ENCODE results near the gene CCDC91.
A peak's percentile ranks its signal among the peaks of the same experiment; 100 is the strongest.

The CCDC91 gene, protein sequence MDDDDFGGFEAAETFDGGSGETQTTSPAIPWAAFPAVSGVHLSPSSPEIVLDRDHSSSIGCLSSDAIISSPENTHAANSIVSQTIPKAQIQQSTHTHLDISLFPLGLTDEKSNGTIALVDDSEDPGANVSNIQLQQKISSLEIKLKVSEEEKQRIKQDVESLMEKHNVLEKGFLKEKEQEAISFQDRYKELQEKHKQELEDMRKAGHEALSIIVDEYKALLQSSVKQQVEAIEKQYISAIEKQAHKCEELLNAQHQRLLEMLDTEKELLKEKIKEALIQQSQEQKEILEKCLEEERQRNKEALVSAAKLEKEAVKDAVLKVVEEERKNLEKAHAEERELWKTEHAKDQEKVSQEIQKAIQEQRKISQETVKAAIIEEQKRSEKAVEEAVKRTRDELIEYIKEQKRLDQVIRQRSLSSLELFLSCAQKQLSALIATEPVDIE
- 73.0 to 95.5 reads per million in 2 donors for total RNA-seq

DNA sequence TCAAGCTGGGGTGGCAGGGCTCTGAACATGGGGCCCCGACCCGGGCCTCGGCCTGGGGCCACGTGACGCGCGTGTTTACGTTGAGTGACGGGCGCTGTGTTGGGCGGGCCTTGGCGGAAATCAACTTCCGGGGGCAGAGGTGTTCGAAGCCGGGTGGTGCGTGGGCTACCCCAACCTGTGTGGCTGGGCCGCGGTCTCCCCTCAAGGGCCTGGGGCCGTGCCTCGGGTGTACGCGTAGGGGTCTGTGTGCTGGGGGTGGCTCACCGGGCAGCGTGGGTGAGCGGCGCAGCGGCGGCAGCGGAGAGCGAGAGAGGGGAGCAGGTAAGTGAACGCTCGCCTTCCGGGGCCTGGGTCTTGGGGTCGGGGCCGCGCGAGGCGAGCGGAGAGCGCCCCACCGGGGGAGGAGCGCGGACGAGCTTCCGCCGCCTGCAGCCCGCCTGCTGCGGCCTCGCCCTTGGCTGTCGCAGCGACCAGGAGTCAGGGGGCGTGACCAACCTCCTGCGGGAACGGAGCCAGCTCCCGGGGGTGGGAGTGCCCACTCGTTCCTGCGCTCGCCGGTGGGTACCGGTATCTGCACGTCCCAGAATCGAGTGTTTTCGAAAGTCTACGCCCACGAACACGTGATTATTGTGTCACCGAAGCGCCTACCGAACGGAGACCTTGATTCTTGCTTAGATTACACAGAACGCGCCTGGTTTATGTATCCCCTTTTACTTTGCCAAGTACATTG lies at the start of gene CCDC91:
TSS of gene CCDC91 (plus strand) at position 136 of the 730 bp plus-strand sequence. CDS start 66,760 bp downstream, outside the sequence.
- peak; percentile 81 to 94 (median 91) for DNase-seq

DNA sequence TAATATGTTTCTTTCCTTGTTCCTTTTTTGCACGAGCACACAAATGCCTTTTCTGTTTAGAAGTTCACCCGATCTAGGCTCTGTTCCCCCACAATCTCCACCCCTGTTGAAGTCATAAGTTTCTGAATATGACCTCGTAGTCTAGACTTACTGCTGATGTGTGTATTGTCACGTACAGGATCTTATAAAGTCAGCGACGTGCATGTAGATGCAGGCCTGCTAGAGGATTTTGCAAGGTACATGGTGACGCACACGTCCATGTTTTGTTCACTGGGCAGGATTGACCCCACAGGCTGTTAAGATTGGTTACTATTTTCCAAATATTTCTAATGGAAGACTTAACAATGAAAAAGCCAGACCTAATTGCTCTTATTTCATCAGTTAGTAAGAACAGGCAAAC lies 46.2 kb upstream of the CCDC91 start:
- no peak for DNase-seq

DNA sequence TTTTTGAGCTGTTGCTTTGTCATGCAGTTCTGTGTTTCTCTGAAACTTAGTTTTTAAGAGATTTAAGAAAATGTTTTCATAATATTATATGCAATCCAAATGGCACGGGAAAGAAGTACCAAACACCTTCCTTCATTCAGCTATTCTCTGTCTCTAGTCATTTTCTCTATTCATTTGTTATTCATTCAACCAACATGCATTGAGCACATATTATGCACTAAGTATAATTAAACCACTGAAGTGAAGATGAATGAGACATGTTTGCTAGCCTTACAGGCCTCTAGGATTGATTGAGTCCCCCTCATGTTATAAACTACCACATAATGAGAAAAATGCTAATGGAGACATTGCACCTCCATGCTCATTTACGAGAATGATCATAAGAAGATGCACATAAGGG lies 45.7 kb upstream of the CCDC91 start:
- DNase-seq, result no peak

DNA sequence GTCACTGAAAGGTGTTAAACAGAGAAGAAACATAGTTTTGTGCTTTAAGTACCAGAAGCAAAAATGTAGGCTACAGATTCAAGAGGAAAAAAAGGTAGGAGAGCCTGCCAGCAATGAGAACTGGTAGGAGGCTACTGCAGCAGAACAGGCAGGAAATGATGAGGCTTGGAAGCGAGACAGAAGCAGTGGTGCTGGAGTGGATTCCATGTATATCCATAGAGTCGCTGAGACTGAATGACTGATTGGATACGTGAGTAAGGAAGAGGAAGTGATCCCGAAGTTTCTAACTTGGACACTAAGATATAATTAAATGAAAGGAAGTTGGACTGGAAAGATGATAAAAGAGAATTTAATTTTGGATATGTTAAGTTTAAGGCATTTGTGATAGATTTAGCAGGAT lies 45.0 kb upstream of the CCDC91 start:
- no peak for DNase-seq

DNA sequence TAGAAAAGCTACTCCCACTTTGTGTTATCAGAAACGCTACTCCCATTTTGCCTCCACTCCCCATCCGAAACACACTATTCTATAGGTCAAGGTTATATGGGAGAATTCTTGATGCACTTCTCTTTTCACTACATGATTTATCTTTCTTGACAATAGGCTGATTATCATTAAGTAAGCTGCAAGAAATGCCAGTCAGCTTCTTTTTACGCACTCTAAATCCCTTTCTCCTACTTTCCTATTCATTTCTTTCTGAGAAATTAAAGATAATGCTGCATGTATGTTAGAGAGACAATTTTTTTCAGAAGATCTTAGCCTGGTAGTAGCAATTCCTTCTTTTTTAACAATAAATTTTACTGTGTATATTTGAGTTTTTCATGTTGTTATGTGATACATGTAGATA lies 41.0 kb upstream of the CCDC91 start:
- no peak for DNase-seq

DNA sequence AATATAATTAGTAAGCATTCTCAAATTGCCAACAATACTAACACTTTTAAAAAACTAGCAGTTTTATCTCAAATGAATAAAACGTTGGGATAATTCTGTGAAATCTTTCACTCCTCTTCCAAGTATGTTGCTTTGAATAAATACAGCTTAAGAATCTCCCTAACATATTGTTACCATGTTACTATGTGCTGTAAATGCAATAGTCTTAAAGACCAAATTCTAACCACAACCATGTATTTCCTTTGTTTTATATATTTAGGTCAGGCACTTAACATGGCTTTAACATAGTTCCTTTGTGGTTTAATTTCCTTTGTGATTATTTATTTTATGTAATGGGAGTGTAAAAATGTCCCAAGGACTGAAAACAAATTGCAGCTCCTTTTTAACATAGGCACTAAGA lies 33.9 kb upstream of the CCDC91 start:
- no peak for DNase-seq

DNA sequence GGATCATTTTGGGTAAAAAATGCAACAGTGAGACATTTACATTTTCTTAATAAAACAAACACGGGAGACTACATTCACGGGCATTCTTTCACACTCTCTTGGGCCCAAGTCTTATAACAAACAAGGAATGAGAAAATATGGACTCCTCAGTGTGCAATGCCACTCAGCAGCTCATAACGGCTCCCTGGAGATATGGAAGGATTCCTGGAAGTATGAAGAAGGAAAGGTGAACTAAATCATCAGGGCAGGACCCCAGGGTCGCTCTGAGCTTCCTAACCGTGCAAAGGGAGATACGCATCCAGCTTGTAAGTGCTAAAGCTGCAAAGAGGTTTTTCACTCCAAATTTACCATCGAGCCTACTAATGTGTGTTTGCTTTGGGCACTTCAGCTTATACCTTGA lies 33.5 kb upstream of the CCDC91 start:
- DNase-seq, result no peak

DNA sequence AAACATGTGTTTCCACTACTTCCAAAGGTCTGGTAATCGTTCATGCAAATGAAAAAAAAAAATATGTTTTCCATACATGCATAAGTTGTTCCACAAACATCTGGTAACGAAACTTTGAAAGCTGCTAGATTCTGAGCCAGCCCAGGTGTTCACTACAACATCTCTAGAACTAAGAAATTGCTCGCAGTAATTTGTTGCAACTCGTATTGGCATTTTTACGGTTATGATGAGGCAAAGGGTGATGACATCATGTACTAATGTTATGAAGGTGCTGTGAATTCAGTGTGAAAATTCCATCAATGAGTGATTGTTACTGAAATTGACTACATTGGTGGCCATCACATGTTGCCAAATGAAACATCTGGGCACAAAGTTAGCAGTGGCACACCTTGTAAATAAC lies 31.9 kb upstream of the CCDC91 start:
- DNase-seq, result no peak

DNA sequence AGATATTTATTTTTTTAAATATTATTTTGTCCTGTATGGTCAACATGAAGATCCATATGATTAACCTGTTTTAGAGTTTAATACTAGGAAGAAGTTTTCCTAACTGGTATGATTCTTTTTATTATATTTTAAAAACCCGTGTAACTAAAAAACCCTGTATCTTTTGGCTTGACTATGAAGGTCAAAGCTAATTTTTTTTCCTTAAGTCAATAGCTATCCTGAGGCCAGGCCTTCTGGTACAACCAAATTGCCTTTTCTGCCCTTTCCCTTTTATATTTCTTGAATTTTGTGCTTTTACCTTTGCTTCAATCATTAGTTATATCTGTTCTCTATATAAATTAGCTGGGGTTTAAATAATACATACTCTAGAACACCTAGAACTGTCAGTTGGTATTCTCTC lies 30.6 kb upstream of the CCDC91 start:
- DNase-seq, result no peak

DNA sequence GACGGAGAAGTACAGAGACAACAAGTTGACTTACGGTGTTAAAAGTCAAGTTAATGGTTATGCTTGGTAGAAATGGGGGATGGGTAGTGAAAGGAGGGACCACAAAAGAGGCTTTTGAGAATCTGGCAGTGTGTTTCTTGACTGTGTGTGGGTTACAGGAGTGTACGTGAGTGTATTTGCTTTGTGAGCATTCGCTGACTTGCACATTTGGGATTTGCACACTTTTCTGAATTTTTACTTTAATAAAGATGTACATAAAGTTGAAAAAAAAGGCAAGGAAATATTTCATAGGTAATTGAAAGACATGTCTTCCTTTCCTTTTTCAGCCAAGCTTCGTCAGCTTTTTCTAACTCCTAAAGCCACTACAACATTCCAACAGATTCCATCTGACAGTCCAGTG lies 28.6 kb upstream of the CCDC91 start:
- DNase-seq, result no peak

DNA sequence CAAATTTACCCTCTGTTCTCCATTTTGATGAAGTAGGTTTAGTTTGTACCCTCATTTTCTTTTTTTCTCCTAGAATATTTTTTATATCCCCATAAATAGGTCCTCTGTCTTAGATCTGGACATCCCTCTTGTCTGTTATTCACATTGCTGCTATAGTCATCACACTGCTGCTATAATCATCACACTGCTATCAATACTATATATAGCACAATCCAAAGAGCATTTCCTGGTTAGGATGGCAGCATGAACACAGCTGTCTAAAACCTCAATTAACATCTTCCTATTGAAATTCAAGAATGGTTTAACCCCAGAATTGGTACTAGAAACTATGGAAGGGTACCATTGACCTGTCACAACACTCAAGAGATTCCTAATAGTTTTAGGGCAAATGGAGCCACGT lies 27.6 kb upstream of the CCDC91 start:
- DNase-seq, result no peak

DNA sequence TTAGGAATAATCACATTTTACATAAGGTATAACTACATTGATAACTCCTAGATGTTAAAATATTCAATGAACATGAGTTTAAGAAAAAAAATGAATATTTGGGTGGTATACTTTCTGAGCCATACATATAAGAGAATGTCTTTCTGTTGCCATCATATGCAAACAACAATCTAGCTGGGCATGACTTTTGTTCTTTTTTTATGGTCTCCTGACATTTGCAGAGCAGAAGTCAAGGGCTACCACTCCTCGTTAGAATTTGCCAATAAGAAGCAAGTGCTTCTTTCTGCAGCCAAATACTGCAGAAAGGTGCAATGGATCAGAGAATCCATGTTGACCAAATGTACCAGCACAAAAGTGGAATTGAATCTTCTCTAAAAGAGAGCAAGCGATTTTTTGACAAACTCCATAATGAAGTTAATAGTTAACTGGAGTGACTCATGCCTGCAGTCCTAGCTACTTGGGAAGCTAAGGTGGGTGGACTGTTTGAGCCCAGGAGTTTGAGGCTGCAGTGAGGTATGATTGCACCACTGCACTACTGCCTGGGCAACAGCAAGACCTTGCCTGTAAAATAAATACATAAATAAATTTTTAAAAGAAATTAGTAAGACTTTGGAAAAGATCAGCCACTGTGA lies 25.5 kb upstream of the CCDC91 start:
- no peak for DNase-seq

DNA sequence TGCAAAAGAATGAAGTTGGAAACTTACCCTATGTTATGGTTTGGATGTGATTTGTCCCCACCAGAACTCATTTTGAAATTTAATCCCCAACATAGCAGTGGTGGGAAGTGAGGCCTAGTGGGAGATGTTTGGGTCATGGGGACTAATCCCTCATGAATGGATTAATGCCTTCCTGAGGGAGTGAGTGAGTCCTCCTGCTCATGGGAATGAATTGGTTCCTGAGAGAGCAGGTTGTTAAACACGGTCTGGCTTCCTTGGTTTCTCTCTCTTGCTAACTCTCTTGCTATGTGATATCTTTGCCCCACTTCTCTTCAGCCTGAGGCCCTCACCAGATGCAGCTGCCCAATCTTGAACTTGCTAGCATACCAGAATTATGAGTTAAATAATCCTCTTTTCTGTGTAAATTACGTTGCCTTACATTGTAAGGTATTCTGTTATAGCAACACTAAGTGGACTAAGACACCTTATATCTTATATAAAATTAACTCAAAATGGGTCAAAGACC lies 22.2 kb upstream of the CCDC91 start:
- DNase-seq, result no peak

DNA sequence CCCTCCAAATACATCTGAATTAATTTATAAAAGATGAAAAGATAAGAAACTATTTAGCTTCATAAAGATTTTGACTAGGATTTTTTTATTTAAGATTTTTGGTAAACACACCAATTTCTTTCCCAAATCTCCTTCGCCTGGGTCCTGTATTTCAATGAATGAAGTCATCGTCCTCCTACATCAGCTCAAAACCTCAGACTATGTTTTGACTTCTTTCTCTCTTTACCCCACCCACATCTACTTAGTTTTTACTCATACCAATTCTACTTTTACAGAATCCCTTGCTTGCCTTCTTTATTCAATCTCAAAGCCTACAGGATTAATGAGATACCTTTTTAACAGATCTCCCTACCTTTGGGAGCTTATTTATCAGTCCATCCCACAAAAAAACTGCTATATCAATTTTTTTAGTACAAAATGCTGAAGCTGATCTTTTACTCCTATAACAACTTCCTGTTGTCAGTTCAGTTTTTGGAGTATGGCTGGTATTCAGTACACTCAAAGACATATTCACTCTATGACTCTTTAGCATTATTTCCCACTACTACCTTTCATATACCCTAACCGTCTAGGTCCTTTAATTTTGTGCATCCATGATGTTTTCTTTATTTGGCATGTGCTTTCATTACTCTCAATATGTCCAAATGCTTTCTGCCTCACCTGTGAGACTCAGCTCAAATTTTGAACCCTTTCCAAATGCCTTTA lies 18.7 kb upstream of the CCDC91 start:
- DNase-seq, result no peak

DNA sequence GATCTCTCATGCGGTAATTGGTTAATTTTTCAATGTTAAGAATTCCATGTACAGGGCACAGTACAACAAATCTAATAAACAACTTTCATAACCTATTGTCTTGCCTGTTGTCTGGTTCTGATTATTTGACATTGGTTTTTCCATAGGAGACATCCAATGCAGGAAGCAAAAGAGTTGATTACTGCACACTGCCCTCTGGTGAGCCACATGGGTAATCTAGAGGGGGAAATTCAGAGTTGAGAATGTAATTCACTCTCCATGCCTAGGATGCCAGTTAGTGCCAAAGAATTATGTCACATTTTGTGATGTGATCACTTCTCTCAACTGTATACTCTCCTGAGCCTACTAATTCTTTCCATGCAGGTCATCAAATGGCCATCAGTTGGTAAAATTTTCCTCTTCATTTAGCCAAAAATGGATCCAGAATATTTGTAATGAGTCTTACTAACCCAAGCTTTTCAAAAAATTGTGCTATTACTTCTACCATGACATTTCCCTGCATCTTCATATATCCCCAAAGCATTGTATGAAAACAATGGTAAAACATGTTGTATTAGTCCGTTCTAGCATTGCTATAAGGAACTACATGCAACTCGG lies 17.7 kb upstream of the CCDC91 start:
- peak in 1 of 5 experiments; percentile 4 for DNase-seq

DNA sequence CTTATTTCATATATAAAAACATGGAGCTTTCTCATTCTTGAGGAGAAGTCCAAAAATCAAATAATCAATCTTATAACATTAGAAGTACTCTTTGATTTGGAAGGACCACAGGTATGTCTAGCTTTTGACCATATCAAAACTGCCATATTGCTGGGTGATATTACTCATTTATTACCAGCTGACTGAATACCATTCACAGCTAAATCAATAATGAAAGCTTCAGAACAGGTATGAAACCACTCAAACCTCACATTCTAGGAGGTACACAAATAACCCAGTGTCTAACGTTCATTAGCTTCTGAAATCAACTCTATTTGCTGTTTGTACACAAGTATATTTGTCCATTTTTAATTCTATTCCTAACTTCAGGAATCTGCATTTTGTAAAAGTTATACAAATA lies 16.8 kb upstream of the CCDC91 start:
- DNase-seq, result no peak

DNA sequence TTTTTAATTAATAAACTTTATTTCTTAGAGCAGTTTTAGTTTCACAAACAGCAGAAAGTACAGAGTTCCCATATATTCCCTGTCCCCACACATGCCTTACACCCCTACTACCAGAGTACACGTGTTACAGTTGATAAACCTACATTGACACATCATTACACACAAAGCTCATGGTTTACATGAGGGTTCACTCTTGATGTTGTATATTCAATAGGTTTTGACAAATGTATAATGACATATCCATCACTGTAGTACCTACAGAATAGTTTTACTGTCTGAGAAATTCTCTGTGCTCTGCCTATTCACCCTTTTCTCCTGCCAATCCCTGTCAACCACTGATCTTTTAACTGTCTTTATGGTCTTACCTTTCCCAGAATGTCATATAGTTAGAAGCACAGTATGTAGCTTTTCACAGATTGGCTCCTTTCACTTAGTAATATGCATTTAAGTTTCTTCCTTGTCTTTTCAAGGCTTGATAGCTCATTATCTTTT lies 15.1 kb upstream of the CCDC91 start:
- no peak for DNase-seq

DNA sequence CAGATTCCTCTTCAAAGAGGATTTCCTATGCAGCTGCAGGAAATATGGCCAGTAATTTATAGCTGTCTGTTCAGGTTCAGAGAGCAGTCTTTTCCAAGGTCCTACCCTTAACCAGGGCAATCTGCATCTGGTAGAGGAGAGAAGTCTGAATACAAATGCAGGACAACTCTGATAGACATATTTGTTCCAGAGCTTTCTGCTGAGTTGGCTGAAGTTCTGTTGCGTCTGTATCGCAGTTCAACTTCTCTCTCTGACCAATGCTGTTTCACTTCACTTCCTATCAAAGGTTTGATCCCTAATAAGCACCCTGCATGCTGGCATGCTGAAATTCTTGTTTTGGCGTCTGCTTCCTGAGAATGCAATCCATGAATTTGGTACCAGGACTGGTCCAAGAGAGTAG lies 14.0 kb upstream of the CCDC91 start:
- DNase-seq, result no peak

DNA sequence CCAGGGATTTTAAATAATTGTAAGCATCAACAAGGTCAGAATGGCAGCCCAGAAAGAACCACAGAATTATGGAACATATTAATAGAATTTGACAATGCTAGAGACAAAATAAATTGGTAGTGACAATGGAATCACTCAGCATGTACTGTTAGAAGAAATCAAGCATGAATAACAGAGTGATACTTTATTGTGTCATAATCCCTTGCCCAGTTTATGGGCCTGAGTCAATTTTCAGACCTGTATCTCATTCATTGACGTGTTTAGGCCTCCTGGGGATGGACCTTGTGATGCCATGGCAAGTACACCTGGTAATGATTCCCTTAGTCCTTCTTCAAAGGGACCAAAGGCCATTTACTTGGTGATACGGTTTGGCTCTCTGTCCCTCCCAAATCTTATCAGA lies 12.8 kb upstream of the CCDC91 start:
- DNase-seq, result no peak

DNA sequence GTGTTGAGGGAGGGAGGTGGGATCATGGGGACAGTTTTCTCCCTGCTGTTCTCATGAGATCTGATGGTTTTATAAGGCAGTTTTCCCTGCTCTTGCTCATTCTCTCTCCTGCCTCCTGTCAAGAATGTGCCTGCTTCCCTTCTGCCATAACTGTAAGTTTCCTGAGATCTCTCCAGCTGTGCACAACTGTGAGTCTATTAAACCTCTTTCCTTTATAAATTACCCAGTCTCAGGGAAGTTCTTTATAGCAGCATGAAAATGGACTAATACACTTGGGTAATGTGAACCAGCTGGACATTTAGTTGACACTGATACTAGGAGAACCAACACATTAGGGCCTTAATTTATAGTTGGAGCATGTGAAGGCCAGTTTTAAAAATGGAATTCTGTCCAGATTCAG lies 12.4 kb upstream of the CCDC91 start:
- DNase-seq, result no peak

DNA sequence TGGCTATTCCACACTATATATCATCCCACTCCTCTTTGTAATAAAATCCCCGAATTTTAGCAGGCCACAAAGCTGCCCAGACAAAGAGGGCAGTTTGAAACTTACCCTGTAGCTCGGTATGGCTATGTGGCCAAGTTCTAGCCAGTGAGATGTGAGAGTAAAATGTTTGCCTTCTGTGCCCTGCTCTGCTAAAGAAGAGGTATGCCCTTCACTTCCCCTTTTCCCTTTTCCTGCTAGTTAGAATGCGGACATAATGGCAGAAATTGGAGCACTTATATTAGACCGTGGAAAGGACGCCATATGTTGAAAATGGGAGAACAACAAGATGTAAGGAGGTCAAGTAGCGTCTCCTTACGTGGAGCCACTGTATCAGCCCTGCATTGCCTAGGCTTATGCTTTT lies 11.5 kb upstream of the CCDC91 start:
- DNase-seq, result no peak

DNA sequence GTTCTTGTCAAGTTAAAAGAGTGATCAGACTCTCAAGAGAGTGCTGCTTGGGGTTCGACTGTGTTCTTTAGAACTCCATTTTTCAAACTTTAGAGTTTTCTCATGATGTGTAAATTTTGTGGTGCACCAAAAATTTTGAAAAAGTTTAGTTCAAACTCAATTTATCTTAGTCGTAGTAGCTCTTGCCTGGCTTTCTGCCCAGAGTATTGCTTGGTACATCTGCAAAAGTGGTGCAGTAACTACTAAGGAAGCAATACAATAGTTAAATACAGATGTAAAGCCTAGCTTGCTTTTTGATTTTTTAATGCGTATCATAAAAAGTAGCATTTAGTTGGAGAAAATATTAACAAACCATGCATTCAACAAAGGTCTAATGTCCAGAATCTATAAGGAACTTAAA lies 9.5 kb upstream of the CCDC91 start:
- DNase-seq, result no peak
